NCI-H82 treated with DMSO at 0.1 percent for 48 hours (cell line): ENCODE results near the gene FNIP2.
"Not testable (repeated sequence)": the region's sequence is repeated elsewhere in the genome, so short reads cannot be mapped to it uniquely, and the experiment has no call there.

Experiments
- DNase-seq: peaks from one replicate; lab custom pipeline; 2025; ENCODE audit not compliant: unreplicated experiment; lab: John Stamatoyannopoulos, UW

The FNIP2 gene

DNA sequence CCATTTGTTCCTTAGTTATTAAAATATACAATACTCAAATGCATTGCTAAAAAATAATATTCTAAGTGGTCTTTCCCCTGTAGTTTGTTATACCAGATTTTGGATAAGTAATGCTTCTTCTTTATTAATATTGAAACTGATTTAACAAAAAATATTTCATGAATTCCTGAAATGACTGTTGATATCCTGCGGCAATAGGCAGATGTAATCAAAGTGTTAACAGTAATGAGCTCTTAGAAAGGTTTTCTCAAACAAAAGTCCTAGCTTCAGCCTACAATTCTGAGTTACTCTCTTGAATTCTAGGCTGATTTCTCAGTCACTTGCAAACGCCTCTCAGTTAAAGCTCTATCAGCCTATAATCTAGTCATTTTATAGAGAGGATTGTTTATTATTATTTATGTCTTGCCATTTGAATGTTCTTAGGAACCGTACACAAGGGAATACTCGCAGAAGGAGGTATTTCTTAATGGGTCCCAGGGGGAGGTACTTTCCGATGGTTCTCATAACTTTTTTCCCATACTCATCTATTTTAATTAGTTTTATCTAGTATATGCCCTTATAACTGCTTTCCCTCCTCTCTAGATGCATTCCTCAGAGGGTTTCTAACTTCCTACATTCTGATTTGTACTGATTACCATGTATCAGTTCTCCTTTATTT lies 96.8 kb downstream of the FNIP2 start:
- no peak for DNase-seq

DNA sequence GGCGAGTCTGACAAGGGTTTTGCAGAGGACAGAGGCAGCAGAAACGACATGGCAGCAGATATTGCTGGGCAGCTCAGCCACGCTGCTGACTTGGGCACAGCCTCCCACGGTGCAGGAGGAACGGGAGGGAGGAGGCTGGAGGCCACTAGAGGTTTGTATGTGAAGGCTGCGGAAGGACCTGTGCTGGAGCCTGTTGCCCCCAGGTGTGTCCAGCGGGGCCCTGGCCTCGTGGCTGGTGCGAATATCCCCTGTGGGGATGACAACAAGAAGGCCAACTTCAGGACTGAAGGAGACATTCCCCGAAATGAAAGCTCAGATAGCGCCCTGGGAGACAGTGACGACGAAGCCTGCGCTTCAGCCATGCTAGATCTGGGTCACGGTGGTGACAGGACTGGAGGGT lies 100.2 kb downstream of the FNIP2 start:
- DNase-seq, result no peak

DNA sequence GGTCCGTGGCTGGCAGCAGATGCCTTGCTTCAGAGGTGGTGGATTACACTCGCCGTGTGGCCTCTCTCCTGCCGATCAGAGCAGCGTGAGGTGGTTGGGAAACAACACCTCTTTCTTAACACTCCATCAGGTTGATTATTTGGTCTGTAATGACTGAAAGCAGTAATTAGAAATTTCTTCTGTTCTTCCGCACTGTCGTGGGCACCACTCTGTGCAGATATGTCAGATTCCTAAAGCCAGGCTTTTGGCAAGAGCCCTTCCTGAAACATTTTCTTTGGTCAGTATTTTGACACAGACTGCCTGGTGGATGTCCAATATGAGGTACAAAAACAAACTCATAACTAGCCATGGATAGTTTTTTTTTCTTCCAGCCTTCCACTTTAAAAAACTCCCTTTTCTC lies 100.9 kb downstream of the FNIP2 start:
- no peak for DNase-seq

DNA sequence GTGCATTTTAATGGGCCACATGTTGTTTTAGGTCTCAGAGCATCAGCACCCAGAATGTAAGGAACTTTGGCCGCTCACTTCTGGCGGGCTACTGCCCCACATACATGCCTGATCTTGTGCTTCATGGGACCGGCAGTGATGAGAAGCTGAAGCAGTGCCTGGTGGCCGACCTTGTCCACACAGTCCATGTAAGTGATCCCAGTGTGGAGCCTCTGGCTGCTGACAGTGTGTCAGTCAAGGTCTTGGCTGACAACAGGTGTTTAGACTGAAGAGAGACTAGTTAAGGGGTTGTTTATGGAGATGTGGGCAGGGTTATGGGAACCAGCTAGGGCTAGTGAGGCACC lies 101.4 kb downstream of the FNIP2 start:
- no peak for DNase-seq

DNA sequence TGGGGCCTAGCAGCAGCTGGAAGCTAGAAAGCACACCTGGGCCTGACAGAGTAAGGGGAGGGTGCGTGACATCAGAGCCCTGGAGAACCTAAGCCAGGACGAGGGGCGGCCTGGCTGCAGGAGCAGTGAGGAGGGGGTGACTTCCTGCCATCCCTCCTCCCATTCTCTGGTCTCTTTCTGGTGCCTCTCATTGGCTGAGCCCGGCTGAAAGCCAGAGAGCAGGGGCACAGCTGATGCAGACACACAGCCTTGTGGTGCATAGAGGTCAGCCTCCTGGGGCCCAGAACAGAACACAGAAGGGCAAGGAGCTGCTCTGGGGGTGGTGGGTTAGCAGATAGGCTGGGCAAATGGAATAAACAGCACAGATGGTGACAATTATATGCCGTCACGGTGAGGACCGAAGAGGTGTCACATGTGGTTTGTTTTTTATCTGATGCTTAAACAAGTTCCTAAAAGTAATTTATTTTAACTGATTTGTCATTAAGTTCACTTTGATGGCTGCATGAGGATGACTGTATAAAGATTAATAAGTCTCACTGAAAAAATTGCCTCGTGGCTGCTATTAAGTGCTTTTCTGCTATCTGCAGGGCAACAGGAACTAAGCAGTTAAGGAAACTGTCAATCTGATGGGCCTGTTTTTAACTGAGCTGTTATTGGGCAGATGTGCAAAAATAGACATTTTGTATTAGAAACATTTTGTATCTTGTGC lies 102.0 kb downstream of the FNIP2 start:
- no peak for DNase-seq

DNA sequence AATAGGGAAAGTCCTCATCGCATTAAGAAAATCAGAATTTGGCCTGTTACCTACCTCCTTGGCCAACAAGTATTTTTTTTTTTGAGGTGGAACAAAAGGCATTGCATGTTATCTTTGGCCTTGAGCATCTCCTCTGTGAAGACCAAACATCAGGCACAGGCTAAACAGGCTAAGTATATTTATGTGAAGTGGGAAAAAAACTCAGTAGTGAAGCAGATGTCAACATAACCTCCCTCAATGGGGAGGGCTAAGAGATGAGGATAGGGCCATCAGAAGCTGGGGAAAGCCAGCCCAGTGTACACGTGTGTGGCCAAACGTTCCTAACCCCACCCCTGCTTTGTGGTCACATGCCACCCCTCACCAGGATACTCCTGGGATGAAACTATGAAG lies 102.5 kb downstream of the FNIP2 start:
- DNase-seq, result no peak

DNA sequence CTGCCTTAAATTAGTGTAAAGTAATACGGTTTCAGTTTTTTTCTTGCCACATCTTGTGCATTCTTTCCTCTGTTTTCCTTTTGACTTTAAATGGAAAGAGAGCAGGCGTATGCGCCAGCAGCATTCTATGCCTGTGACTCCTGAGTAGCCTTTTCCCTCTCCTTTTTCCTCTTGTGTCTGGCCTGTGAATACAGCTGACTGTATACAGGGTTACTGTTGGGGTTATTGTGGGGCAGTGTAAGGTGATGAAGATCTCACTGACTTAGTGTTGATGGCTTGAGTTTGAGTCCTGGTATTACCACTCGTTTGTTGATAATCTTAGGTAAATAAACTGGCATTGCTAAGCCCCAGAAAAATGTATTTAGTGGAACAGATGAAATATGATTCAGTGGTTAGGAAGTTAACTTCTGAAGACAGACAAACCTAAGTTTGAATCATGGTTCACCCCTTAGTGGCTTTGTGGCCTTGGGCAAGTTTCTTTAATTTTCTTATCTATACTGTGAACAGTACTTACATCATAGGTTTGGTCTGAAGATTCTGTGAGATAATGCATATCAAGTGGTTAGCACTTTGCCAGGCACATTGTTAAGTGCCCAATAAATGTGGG lies 105.1 kb downstream of the FNIP2 start:
- no peak for DNase-seq

DNA sequence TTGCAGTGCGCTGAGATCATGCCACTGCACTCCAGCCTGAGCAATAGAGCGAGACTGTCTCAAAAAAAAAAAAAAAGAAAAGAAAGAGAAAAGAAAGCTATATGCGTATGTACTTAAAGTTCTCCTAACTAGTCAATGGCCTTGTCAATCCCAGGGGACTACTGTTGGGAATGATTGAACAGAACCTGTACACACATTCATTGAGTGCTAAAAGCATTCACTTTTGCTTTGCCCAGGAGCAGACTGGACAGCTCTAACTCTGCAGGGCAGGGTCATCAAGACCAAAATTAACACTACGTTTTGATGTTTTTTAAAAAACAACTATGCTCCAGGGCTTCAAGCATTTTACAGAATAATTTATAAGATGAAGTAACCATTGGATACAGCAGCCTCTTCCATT lies 106.2 kb downstream of the FNIP2 start:
- no peak for DNase-seq

DNA sequence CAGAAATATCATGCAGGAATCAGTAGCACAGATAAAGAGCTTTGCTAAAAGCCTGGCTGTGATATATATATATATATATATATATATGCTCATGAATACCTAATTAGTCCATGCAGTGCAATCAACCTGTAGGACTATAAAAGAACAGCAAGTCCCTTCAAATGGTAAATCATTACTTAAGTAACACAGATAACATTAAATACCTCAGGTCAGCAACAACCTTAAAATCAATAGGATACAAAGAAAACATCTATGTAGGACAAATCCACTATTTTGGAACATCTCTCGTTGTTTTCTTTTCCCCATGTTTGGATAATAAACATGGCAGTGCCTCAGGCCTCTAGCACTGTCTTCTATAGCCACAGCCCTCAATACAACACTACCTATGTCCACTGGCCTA lies 106.6 kb downstream of the FNIP2 start:
- DNase-seq, result no peak

DNA sequence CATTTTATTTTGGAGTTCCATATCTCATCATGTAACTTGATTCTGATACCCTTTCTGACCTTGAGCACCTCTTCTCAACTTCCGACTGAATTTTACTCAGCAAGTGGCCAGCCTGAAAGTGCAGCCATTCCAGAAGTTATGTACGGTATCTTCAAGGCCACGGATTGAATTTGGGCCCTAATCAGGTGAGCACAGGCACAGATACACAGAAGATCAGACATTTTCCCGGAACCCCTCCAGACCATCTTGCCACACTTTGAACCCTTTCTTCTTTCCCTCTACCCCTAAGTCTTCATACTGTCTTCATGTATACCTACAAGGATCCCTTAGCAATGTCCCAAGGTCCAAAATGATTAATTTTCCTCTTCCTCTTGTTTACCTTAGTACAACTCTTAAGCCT lies 108.2 kb downstream of the FNIP2 start:
- no peak for DNase-seq

DNA sequence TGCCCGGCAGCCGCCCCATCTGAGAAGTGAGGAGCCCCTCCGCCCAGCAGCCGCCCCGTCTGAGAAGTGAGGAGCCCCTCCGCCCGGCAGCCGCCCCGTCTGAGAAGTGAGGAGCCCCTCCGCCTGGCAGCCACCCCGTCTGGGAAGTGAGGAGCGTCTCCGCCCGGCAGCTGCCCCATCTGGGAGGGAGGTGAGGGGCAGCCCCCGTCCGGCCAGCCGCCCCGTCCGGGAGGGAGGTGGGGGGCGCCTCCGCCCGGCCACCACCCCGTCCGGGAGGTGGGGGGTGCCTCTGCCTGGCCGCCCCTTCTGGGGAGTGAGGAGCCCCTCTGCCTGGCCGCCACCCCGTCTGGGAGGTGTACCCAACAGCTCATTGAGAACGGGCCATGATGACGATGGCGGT lies 113.3 kb downstream of the FNIP2 start:
- DNase-seq, result not testable (repeated sequence)

DNA sequence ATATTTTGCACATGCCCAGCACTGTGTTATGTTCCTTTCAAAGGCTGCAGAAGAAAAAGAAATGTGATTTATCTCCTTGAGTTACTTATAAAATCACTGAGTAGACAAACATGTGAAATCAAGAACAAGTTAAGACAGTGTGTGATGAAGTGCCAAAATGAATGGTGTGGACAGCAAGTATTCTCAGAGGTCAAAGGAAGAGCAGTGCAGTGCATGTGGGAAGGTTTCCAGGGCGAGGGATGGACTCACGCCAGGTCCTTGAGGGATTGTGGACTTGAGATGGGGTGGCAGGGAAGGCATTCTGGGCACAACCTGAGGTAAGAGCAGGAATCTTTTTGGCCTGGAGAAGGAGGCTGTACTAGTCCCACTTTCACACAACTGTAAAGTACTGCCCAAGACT lies 115.5 kb downstream of the FNIP2 start:
- no peak for DNase-seq

DNA sequence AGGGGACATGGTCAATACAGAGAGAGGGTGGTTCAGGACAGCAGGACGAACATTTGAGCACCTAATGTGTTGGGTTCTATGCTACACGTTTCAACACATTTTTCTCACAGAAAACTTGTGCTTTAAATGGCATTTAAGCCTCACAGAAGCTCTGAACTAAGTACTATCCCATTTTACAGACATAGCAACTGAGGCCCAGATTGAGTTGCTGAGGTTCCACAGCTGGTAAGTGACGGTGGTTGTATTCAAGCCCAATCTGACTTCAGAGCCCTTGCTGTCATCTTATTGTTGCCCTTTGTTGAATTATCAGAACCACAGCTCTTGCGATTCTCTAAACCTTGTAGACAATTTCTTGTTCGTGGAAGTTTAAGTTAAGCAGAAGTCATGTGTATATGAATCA lies 116.7 kb downstream of the FNIP2 start:
- no peak for DNase-seq

DNA sequence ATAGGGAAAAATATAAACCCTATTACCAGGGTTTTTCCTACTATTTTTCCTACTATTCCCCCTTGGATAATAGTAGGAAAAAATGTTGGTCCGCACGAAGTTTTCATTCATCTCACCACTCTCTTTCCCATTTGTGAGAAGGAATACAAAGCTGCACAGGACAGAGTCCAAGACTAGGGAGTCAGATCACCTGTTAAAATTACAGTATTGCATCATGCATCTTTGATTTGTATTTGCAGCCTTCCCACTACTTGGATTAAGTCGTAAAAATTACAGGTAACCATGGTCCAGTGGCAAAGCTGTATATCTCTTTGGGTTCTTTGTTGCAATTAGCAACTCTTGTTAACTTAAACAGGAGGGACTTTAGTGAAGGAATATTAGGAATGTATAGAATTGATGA lies 121.5 kb downstream of the FNIP2 start:
- no peak for DNase-seq

DNA sequence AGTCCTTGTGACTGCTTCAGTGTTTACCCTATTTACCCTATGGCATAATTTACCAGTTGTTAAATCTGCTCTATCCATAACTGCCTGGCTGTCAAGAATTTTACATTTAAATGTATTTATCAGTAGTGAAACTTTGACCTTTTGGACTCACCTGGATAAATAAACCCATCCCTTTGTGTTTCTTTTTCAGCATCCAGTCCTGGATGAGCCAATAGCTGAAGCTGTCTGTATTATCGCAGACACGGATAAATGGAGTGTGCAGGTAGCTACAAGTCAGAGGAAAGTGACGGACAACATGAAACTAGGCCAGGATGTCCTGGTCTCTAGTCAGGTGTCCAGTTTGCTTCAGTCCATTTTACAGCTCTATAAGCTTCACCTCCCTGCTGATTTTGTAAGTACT lies 122.4 kb downstream of the FNIP2 start:
- no peak for DNase-seq

DNA sequence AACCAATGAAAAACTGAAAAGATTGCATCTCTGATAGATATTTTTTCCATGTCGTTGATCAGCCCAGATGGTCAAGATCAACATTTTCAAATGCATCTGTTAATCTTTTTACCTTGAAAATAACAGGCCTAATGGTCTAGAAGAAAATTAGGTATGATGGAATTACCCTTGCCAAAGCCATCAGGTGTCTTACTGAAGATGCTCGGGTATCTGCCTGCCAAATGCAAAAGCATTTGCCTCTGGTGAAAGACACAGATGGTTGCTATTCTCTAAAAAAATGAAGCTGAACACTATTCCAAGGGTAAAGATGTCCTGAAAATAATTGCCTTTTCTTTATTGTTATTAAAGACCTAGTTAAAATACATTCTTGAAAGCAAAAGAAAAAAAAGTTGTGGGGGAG lies 126.0 kb downstream of the FNIP2 start:
- no peak for DNase-seq

DNA sequence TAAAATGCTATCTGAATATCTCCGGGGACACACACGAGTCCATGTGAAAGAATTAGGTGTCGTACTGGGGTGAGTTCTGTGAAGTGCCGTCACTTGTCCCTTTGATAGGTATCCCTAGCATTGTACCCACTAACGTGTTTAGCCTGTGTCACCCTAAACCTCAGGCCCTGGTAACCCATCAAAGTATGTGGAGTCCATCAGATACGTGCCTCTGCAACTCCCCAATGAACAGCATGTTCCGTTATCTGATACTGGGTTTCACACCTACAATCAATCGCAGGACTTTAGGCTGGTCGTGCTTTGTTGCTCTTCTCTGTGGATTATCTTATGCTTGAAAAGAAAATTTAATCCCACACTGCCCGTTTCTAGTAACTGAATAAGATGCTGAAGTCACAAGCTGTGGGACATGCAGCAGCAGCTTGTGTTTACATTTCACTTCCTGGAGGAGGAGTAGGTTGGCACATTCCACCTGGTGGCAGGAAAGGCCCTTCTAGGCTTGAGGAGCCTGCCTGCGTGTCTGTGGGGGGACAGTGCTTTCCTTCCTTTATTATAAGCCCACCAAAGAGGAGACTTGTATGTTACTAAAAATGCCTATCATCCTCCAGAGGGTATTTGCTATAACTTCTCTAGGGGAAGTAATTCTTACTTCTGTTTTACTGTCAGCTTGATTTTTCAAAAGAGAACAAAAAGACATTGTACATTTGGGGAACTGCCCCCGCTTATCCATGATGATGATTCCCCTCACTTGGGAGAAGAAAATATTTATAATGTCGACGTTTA lies 127.2 kb downstream of the FNIP2 start:
- DNase-seq, result no peak

DNA sequence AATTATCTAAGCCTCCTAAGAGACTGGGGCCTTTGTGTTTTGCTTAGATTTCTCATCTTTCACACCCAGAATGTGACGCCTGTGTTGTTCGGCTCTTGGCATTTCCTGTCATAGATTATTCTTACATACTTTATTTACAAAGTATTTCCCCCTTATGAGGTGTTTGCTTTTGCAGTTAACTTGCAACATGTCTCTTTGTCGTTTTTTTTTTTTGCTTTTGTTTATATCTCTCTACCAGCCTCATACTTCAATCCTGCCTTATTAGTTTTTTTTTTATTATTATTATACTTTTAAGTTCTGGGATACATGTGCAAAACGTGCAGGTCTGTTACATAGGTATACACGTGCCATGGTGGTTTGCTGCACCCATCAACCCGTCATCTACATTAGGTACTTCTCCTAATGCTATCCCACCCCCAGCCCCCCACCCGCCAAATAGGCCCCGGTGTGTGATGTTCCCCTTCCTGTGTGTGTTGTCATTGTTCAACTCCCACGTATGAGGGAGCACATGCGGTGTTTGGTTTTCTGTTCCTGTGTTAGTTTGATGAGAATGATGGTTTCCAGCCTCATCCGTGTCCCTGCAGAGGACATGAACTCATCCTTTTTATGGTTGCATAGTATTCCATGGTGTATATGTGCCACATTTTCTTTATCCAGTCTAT lies 127.9 kb downstream of the FNIP2 start:
- DNase-seq, result not testable (repeated sequence)

DNA sequence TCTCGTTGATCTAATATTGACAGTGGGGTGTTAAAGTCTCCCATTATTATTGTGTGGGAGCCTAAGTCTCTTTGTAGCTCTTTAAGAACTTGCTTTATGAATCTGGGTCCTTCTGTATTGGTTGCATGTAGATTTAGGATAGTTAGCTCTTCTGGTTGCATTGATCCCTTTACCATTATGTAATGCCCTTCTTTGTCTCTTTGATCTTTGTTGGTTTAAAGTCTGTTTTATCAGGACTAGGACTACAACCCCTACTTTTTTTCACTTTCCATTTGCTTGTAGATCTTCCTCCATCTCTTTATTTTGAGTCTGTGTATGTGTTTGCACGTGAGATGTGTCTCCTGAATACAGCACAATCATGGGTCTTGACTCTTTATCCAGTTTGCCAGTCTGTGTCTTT lies 131.6 kb downstream of the FNIP2 start:
- not testable (repeated sequence) for DNase-seq

DNA sequence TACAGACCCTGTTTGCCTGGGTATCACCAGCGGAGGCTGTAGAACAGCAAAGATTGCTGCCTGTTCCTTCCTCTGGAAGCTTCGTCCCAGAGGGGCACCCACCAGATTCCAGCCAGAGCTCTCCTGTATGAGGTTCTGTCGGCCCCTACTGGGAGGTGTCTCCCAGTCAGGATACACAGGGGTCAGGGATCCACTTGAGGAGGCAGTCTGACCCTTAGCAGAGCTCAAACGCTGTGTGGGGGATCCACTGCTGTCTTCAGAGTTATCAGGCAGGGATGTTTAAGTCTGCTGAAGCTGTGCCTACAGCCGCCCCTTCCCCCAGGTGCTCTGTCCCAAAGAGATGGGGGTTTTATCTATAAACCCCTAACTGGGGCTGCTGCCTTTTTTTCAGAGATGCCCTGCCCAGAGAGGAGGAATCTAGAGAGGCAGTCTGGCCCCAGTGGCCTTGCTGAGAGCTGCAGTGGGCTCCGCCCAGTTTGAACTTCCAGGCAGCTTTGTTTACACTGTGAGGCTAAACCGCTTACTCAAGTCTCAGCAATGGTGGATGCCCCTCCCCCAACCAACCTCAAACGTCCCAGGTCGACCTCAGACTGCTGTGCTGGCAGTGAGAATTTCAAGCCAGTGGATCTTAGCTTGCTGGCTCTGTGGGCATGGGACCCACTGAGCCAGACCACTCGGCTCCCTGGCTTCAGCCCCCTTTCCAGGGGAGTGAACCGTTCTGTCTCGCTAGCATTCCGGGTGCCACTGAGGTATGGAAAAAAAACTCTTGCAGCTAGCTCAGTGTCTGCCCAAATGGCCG lies 133.7 kb downstream of the FNIP2 start:
- DNase-seq, result peak; percentile 75

DNA sequence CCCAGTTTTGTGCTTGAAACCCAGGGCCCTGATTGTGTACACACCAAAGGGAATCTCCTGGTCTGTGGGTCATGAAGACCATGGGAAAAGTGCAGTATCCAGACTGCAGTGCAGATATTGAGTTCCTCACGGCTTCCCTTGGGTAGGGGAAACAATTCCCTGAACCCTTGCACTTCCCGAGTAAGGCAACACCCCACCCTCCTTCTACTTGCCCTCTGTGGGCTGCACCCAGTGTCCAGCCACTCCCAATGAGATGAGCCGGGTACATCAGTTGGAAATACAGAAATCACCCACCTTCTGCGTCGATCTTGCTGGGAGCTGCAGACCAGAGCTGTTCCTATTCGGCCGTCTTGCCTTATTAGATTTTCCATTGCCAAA lies 134.2 kb downstream of the FNIP2 start:
- DNase-seq, result no peak
